SK-N-SH (cell line): Measurements from ENCODE around the gene SLC17A7. TPM values are rescaled to one million over a fixed set of nuclear protein-coding genes. Genes with fewer than 3 reads are reported as not detected.

Source experiments
- CTCF ChIA-PET: fragments of 300-600, 350-600 bp; formaldehyde crosslinking; extraction: SDS; loops from one replicate; lab custom pipeline; 2021; lab: Yijun Ruan, JAX
- POLR2A ChIA-PET: fragments of 350-600 bp; sonication (Branson Sonifier 250); formaldehyde crosslinking; extraction: SDS; loops from one replicate; lab custom pipeline; 2020; ENCODE audit warnings: antibody characterized with exemption, inconsistent platforms; lab: Yijun Ruan, JAX
- DNase-seq: peaks from one replicate; pipeline ENCODE4 v3.0.0; 2012
- H2AFZ ChIP-seq: fragments of 200-600 bp; sonication (generic); 2 replicates; pipeline ENCODE4 v1.8.1; 2016; ENCODE audit warnings: antibody characterized with exemption, mild to moderate bottlenecking, low read depth
- H3F3A ChIP-seq: fragments of 200-600 bp; sonication (generic); replicated peaks from 2 replicates; pipeline ENCODE3; 2016; ENCODE audit warnings: antibody characterized with exemption, mild to moderate bottlenecking; ENCODE audit not compliant: insufficient read depth
- H3K27ac ChIP-seq, 2 experiments: fragments of 200-500 bp in 1 of 2; fragments of 200-600 bp in 1 of 2; sonication (Bioruptor generic) in 1 of 2; sonication (generic), shearing (Covaris generic) in 1 of 2; 2 replicates each; pipeline versions ENCODE4 v1.5.1 to v1.6.1; 2014 to 2016; ENCODE audit warnings: low read depth in 2 of 2, inconsistent platforms in 1 of 2, low read length in 1 of 2, mild to moderate bottlenecking in 1 of 2, mixed read lengths in 1 of 2
- H3K27me3 ChIP-seq: fragments of 200-600 bp; sonication (generic), shearing (Covaris generic); 2 replicates; pipeline ENCODE4 v1.6.1; 2016; ENCODE audit warnings: mixed run types; ENCODE audit not compliant: insufficient read depth
- H3K36me3 ChIP-seq, 2 experiments: fragments of 200-500 bp in 1 of 2; fragments of 200-600 bp in 1 of 2; sonication (Bioruptor generic) in 1 of 2; sonication (generic) in 1 of 2; replicated peaks in 1 of 2; 2 replicates each; pipeline versions ENCODE3 to v1.5.1; 2014 to 2016; ENCODE audit warnings: low read length in 1 of 2, mild to moderate bottlenecking in 1 of 2; ENCODE audit not compliant: insufficient read depth in 2 of 2, control insufficient read depth in 1 of 2
- H3K4me1 ChIP-seq, 2 experiments: fragments of 200-500 bp in 1 of 2; fragments of 200-600 bp in 1 of 2; sonication (Bioruptor generic) in 1 of 2; sonication (generic), shearing (Covaris generic) in 1 of 2; 2 replicates each; pipeline versions ENCODE4 v1.5.1 to v1.6.1; 2014 to 2016; ENCODE audit warnings: low read depth in 1 of 2, low read length in 1 of 2, mixed run types in 1 of 2; ENCODE audit not compliant: insufficient read depth in 2 of 2, control insufficient read depth in 1 of 2
- H3K4me2 ChIP-seq: fragments of 200-600 bp; sonication (generic), shearing (Covaris generic); 2 replicates; pipeline ENCODE4 v1.6.1; 2017; ENCODE audit warnings: mixed run types
- H3K4me3 ChIP-seq, 2 experiments: fragments of 200-500 bp in 1 of 2; fragments of 200-600 bp in 1 of 2; sonication (Bioruptor generic) in 1 of 2; sonication (generic), shearing (Covaris generic) in 1 of 2; 2 replicates each; pipeline versions ENCODE4 v1.5.1 to v1.8.1; 2014 to 2016; ENCODE audit warnings: low read depth in 2 of 2, inconsistent platforms in 1 of 2, low read length in 1 of 2, mild to moderate bottlenecking in 1 of 2, mixed read lengths in 1 of 2, moderate library complexity in 1 of 2
- H3K79me2 ChIP-seq: fragments of 200-600 bp; sonication (generic); 2 replicates; pipeline ENCODE4 v1.8.1; 2017; ENCODE audit warnings: mild to moderate bottlenecking; ENCODE audit not compliant: insufficient read depth
- H3K9ac ChIP-seq: fragments of 200-600 bp; sonication (generic); 2 replicates; pipeline ENCODE4 v1.6.1; 2017; ENCODE audit warnings: mixed run types
- H3K9me2 ChIP-seq: fragments of 200-600 bp; sonication (generic); 2 replicates; pipeline ENCODE4 v1.6.1; 2017; ENCODE audit warnings: mixed run types
- H3K9me3 ChIP-seq: fragments of 200-600 bp; sonication (generic); 2 replicates; pipeline ENCODE4 v1.6.1; 2017; ENCODE audit warnings: mixed run types, mild to moderate bottlenecking, moderate library complexity
- H4K20me1 ChIP-seq: fragments of 200-600 bp; sonication (generic); 2 replicates; pipeline ENCODE4 v1.6.1; 2017; ENCODE audit warnings: mild to moderate bottlenecking, mixed run types; ENCODE audit not compliant: insufficient read depth
- CHD2 ChIP-seq: fragments of 150-350 bp; IDR thresholded peaks from 2 replicates; pipeline ENCODE4 v1.6.1; 2018; ENCODE audit warnings: low read length; ENCODE audit not compliant: partially characterized antibody
- FOXJ3 ChIP-seq: sonication (generic); formaldehyde crosslinking; IDR thresholded peaks from 2 replicates; pipeline ENCODE4 v1.5.1; 2020; ENCODE audit warnings: mild to moderate bottlenecking, missing genetic modification reagents
- FOXM1 ChIP-seq: IDR thresholded peaks from 2 replicates; pipeline ENCODE4 v1.4.0; 2012; ENCODE audit warnings: low read depth, mild to moderate bottlenecking
- GATA2 ChIP-seq: sonication (generic); formaldehyde crosslinking; IDR thresholded peaks from 2 replicates; pipeline ENCODE4 v1.5.0; 2020; ENCODE audit warnings: mild to moderate bottlenecking, missing genetic modification reagents
- IRF3 ChIP-seq: fragments of 150-350 bp; IDR thresholded peaks from 2 replicates; pipeline ENCODE4 v1.6.1; 2016; ENCODE audit warnings: mild to moderate bottlenecking, low read depth, low read length
- JUND ChIP-seq: IDR thresholded peaks from 2 replicates; pipeline ENCODE4 v1.4.0; 2012
- MAX ChIP-seq: IDR thresholded peaks from 2 replicates; pipeline ENCODE4 v1.4.0; 2012; ENCODE audit warnings: low read depth
- MEF2A ChIP-seq: IDR thresholded peaks from 2 replicates; pipeline ENCODE4 v1.4.0; 2012; ENCODE audit warnings: low read depth, borderline replicate concordance
- MXI1 ChIP-seq: IDR thresholded peaks from 2 replicates; pipeline ENCODE4 v1.6.1; 2012; ENCODE audit warnings: mild to moderate bottlenecking, low read depth, low read length, improper control_type of control experiment
- NFIC ChIP-seq: IDR thresholded peaks from 2 replicates; pipeline ENCODE4 v1.4.0; 2012; ENCODE audit warnings: borderline replicate concordance
- PBX3 ChIP-seq: IDR thresholded peaks from 2 replicates; pipeline ENCODE4; 2012
- RCOR1 ChIP-seq: fragments of 150-350 bp; IDR thresholded peaks from 2 replicates; pipeline ENCODE4 v1.6.1; 2017; ENCODE audit warnings: antibody characterized with exemption, low read length
- REST ChIP-seq: IDR thresholded peaks from 2 replicates; pipeline ENCODE4 v1.6.1; 2012; ENCODE audit warnings: mild to moderate bottlenecking, low read depth, low read length, moderate library complexity
- RXRA ChIP-seq: IDR thresholded peaks from 2 replicates; pipeline ENCODE4 v1.4.0; 2012; ENCODE audit warnings: low read depth, mild to moderate bottlenecking, borderline replicate concordance
- SIN3A ChIP-seq: IDR thresholded peaks from 2 replicates; pipeline ENCODE4 v1.6.1; 2012; ENCODE audit warnings: low read depth, mild to moderate bottlenecking, low read length, moderate library complexity, borderline replicate concordance
- TAF1 ChIP-seq: IDR thresholded peaks from 2 replicates; pipeline ENCODE4 v1.6.1; 2012; ENCODE audit warnings: low read depth, mild to moderate bottlenecking, low read length, moderate library complexity, borderline replicate concordance
- TCF12 ChIP-seq: IDR thresholded peaks from 2 replicates; pipeline ENCODE4 v1.4.0; 2012
- USF1 ChIP-seq: IDR thresholded peaks from 2 replicates; pipeline ENCODE4 v1.4.0; 2012; ENCODE audit warnings: low read depth, borderline replicate concordance
- USF2 ChIP-seq: fragments of 150-350 bp; IDR thresholded peaks from 2 replicates; pipeline ENCODE4 v1.6.1; 2017; ENCODE audit warnings: antibody characterized with exemption, low read length, low read depth, borderline replicate concordance
- ZBTB33 ChIP-seq: IDR thresholded peaks from 2 replicates; pipeline ENCODE4 v1.4.0; 2012; ENCODE audit warnings: low read depth, borderline replicate concordance
- WGBS: methylation state at CpG from one replicate; pipeline ENCODE4 v1.1.6; 2017; ENCODE audit warnings: low lambda C conversion rate; 5-methylcytosine and 5-hydroxymethylcytosine counted together
- polyA plus RNA-seq, 3 experiments: library from polyadenylated mRNA; depleted of rRNA; stranded (reverse); fragments of >200 nt; gene quantifications; 2 replicates each; pipeline ENCODE4 v1.2.3, GENCODE V29; 2012

SLC17A7 gene
- polyA plus RNA-seq, 1 of the 3 experiments (the other 2 are of a cell fraction) = 0.59 TPM

GRCh38 chr19:49462492-49462891 lies 21.2 kb upstream of the SLC17A7 start (continued):
- TF ChIP-seq ZBTB33 (no peak), FOXJ3 (CRISPR knock-in tag) (no peak), GATA2 (CRISPR knock-in tag) (no peak), IRF3 (no peak), RCOR1 (no peak), MAX (no peak), JUND (no peak)
- TF ChIP-seq, all 33 proteins: peak for 0

GRCh38 chr19:49461656-49462055 lies 20.3 kb upstream of the SLC17A7 start:
- no peak overlapping the region for H3K27ac ChIP-seq
- no peaks in the 10 kb centered on the region for H3K9me2 ChIP-seq
- H3K4me1 ChIP-seq = peaks cover 0 to 2% of the 10 kb centered on the region in 2 experiments; a peak in 1 of 4 replicates
- TF ChIP-seq MXI1 = no peak
- no peak for TF ChIP-seq USF1
- TF ChIP-seq RXRA = no peak
- no peak for TF ChIP-seq FOXM1
- no peak for TF ChIP-seq REST
- no peak for TF ChIP-seq CHD2
- no peak for TF ChIP-seq USF2
- TF ChIP-seq GATA2 (CRISPR knock-in tag) = no peak
- no peak for TF ChIP-seq JUND
- TF ChIP-seq TCF12 = no peak
- TF ChIP-seq TAF1 = no peak
- no peak for TF ChIP-seq SIN3A
- TF ChIP-seq PBX3 = no peak
- TF ChIP-seq FOXJ3 (CRISPR knock-in tag) = no peak
- TF ChIP-seq MEF2A = no peak
- TF ChIP-seq NFIC = no peak
- TF ChIP-seq IRF3 = no peak

More at GRCh38 chr19:49461656-49462055, 20.3 kb upstream of the SLC17A7 start:
- Histone ChIP-seq H3K27me3 (no peaks in the 10 kb centered on the region), H3K4me3 (no peak overlapping the region), H2AFZ (no peak overlapping the region), H3K79me2 (peaks cover 3% of the 10 kb centered on the region; the same call in 1 of the 2 replicates), H3K4me2 (no peak overlapping the region), H3K9me3 (no peaks in the 10 kb centered on the region), H3K9ac (no peak overlapping the region), H3K36me3 (no peaks in the 10 kb centered on the region), H4K20me1 (no peaks in the 10 kb centered on the region), H3F3A (peaks cover 3% of the 10 kb centered on the region)
- 96% methylated on average over 24 of the region's 37 CpGs for WGBS
- ChIA-PET POLR2A (no interaction called here), CTCF (interaction anchor here (0.6 to 0.7 kb wide), 2 partner anchors 12 to 415 kb away, joined by 3 to 5 read pairs; partner anchors contain the start of gene AKT1S1)
- DNase-seq = no peak
